Measurements from ENCODE around the gene CEP95.

The CEP95 gene

DNA sequence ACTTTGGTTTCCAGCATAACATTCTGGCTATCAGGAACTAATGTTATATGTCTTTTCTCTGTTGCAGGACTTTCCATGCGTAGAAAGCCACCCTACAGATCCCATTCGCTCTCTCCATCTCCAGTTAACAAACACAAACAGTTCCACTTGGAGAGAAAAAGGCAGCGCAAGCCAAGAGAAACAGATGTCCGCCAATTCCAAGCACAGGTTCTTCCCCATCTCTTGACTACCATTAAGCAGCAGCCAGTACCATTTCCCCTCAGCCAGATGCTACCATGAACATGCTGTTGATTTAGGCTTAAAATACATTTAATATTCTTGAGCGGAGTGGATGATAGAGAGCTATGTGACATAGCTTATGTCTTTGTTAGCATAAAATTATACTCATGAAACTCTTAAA lies 22.4 kb downstream of the CEP95 start:
- no peak overlapping the region for H2BK5ac ChIP-seq (ENCODE audit: low read length)
- H3K79me1 ChIP-seq (ENCODE audit: low read length) = no peaks in the 10 kb centered on the region
- H2BK120ac ChIP-seq (ENCODE audit: low read depth, low read length) = no peak overlapping the region
- H3K27ac ChIP-seq (ENCODE audit: low read depth, low read length) = no peak overlapping the region
- peaks cover 14% of the 10 kb centered on the region for H3K36me3 ChIP-seq (ENCODE audit: control insufficient read depth, insufficient read depth, low read length)
- no CpG with 5 or more reads among the region's 5 CpGs for WGBS (ENCODE audit: extremely low coverage, insufficient coverage, low lambda C conversion rate)
- no peak overlapping the region for H3K9ac ChIP-seq (ENCODE audit: low read length)
- no peak overlapping the region for H3K18ac ChIP-seq (ENCODE audit: low read length)
- no peak for DNase-seq
- no peak overlapping the region for H3K4me2 ChIP-seq (ENCODE audit: low read length)
- no peak overlapping the region for H3K56ac ChIP-seq (ENCODE audit: low read length)
- no peak overlapping the region for H2AK5ac ChIP-seq (ENCODE audit: low read length)
- no peaks in the 10 kb centered on the region for H3K27me3 ChIP-seq (ENCODE audit: insufficient read depth, low read length, poor library complexity)
- no peak overlapping the region for H2BK15ac ChIP-seq (replicated peaks; ENCODE audit: low read depth)
- no peak overlapping the region for H3K4ac ChIP-seq (ENCODE audit: low read depth, low read length)
- H3K4me1 ChIP-seq (ENCODE audit: control insufficient read depth, low read depth, low read length) = no peaks in the 10 kb centered on the region
- H4K5ac ChIP-seq (ENCODE audit: low read length) = no peak overlapping the region
- H3K79me2 ChIP-seq (ENCODE audit: control insufficient read depth, insufficient read depth, low read length) = no peaks in the 10 kb centered on the region
- H4K8ac ChIP-seq (ENCODE audit: low read depth, low read length) = no peak overlapping the region
- H3K23ac ChIP-seq (ENCODE audit: low read length) = no peak overlapping the region
- no peak overlapping the region for H3K4me3 ChIP-seq (ENCODE audit: low read length)

- Histone ChIP-seq H3K79me1 (ENCODE audit: low read length) (peaks cover 2% of the 10 kb centered on the region), H3K4ac (ENCODE audit: low read depth, low read length) (no peak overlapping the region), H3K23ac (ENCODE audit: low read length) (no peak overlapping the region), H3K27ac (ENCODE audit: low read depth, low read length) (no peak overlapping the region), H3K56ac (ENCODE audit: low read length) (no peak overlapping the region), H3K18ac (ENCODE audit: low read length) (no peak overlapping the region), H2BK5ac (ENCODE audit: low read length) (no peak overlapping the region), H3K79me2 (ENCODE audit: control insufficient read depth, insufficient read depth, low read length) (no peaks in the 10 kb centered on the region), H2BK15ac (replicated peaks; ENCODE audit: low read depth) (no peak overlapping the region), H3K27me3 (ENCODE audit: insufficient read depth, low read length, poor library complexity) (no peaks in the 10 kb centered on the region), H2AK5ac (ENCODE audit: low read length) (no peak overlapping the region), H4K8ac (ENCODE audit: low read depth, low read length) (no peak overlapping the region), H3K36me3 (ENCODE audit: control insufficient read depth, insufficient read depth, low read length) (peaks cover 25% of the 10 kb centered on the region), H3K4me3 (ENCODE audit: low read length) (no peak overlapping the region), H3K4me1 (ENCODE audit: control insufficient read depth, low read depth, low read length) (no peaks in the 10 kb centered on the region), H3K4me2 (ENCODE audit: low read length) (no peak overlapping the region), H3K9ac (ENCODE audit: low read length) (no peak overlapping the region), H2BK120ac (ENCODE audit: low read depth, low read length) (no peak overlapping the region), H4K5ac (ENCODE audit: low read length) (no peak overlapping the region)
- no CpG with 5 or more reads among the region's 5 CpGs for WGBS (ENCODE audit: extremely low coverage, insufficient coverage, low lambda C conversion rate)
- no peak for DNase-seq
These were observed 25.2 kb downstream of the CEP95 start for GRCh38 chr17:64531955-64532371.

DNA sequence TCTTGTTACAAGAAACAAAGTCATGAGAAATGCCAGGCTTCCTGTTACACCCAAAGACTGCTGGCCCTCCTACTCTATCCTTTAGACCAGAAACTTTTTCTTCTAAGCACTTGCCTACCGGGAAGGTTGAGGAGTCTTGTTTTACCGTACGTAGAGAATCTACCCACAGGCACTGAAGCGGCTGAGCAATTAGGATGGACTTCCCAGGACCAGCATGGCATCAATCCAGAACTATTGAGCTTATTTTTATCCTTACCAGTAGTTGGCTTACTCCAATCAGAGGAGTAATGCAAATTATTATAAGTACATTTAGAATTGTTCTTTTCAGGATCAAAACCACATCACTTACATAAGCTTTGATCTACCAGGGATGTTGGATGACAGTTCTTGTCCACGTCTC lies 25.6 kb downstream of the CEP95 start:
- peaks cover 27% of the 10 kb centered on the region for H3K36me3 ChIP-seq (ENCODE audit: control insufficient read depth, insufficient read depth, low read length)
- H3K27ac ChIP-seq (ENCODE audit: low read depth, low read length) = no peak overlapping the region
- H3K23ac ChIP-seq (ENCODE audit: low read length) = no peak overlapping the region
- no CpG with 5 or more reads among the region's 5 CpGs for WGBS (ENCODE audit: extremely low coverage, insufficient coverage, low lambda C conversion rate)
- H3K4ac ChIP-seq (ENCODE audit: low read depth, low read length) = no peak overlapping the region
- H3K79me1 ChIP-seq (ENCODE audit: low read length) = peaks cover 2% of the 10 kb centered on the region
- H3K18ac ChIP-seq (ENCODE audit: low read length) = no peak overlapping the region
- H4K5ac ChIP-seq (ENCODE audit: low read length) = no peak overlapping the region
- H2BK5ac ChIP-seq (ENCODE audit: low read length) = no peak overlapping the region
- no peaks in the 10 kb centered on the region for H3K27me3 ChIP-seq (ENCODE audit: insufficient read depth, low read length, poor library complexity)
- H3K56ac ChIP-seq (ENCODE audit: low read length) = no peak overlapping the region
- no peak overlapping the region for H3K4me2 ChIP-seq (ENCODE audit: low read length)
- H3K4me1 ChIP-seq (ENCODE audit: control insufficient read depth, low read depth, low read length) = no peaks in the 10 kb centered on the region
- H3K9ac ChIP-seq (ENCODE audit: low read length) = no peak overlapping the region
- H2BK120ac ChIP-seq (ENCODE audit: low read depth, low read length) = no peak overlapping the region
- no peak overlapping the region for H3K4me3 ChIP-seq (ENCODE audit: low read length)
- H4K8ac ChIP-seq (ENCODE audit: low read depth, low read length) = no peak overlapping the region
- no peak overlapping the region for H2AK5ac ChIP-seq (ENCODE audit: low read length)
- no peaks in the 10 kb centered on the region for H3K79me2 ChIP-seq (ENCODE audit: control insufficient read depth, insufficient read depth, low read length)
- no peak for DNase-seq
- H2BK15ac ChIP-seq (replicated peaks; ENCODE audit: low read depth) = no peak overlapping the region

DNA sequence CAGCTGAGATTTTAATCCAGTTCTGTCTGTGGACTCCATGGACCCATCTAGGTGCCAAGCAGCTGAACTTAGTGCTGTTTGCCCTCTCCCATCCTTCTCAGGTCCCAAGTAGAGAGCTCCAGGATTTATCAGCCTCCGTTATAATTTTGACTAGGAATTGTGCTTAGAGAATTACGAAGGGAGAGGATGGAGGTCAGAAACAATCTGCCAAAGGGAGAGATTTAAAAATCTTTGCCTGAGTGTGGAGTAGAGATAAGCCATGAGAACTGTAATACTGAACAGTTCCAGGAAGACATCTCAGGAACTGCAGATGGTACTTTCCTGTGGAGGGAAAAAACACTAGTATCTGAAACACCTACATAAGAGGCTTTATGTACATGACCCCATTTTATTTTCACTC lies 27.0 kb downstream of the CEP95 start:
- DNase-seq = no peak
- H3K4me3 ChIP-seq (ENCODE audit: low read length) = no peak overlapping the region
- H3K9ac ChIP-seq (ENCODE audit: low read length) = no peak overlapping the region
- peaks cover 31% of the 10 kb centered on the region for H3K36me3 ChIP-seq (ENCODE audit: control insufficient read depth, insufficient read depth, low read length)
- WGBS (ENCODE audit: extremely low coverage, insufficient coverage, low lambda C conversion rate) = no CpG with 5 or more reads among the region's 2 CpGs
- no peaks in the 10 kb centered on the region for H3K27me3 ChIP-seq (ENCODE audit: insufficient read depth, low read length, poor library complexity)
- no peak overlapping the region for H3K4me2 ChIP-seq (ENCODE audit: low read length)
- H3K4me1 ChIP-seq (ENCODE audit: control insufficient read depth, low read depth, low read length) = no peaks in the 10 kb centered on the region
- H4K8ac ChIP-seq (ENCODE audit: low read depth, low read length) = no peak overlapping the region
- H3K56ac ChIP-seq (ENCODE audit: low read length) = no peak overlapping the region
- no peak overlapping the region for H4K5ac ChIP-seq (ENCODE audit: low read length)
- no peak overlapping the region for H3K23ac ChIP-seq (ENCODE audit: low read length)
- H3K79me2 ChIP-seq (ENCODE audit: control insufficient read depth, insufficient read depth, low read length) = no peaks in the 10 kb centered on the region
- H3K27ac ChIP-seq (ENCODE audit: low read depth, low read length) = no peak overlapping the region
- peaks cover 2% of the 10 kb centered on the region for H3K79me1 ChIP-seq (ENCODE audit: low read length)
- no peak overlapping the region for H2BK5ac ChIP-seq (ENCODE audit: low read length)
- H3K4ac ChIP-seq (ENCODE audit: low read depth, low read length) = no peak overlapping the region
- no peak overlapping the region for H2AK5ac ChIP-seq (ENCODE audit: low read length)
- no peak overlapping the region for H2BK15ac ChIP-seq (replicated peaks; ENCODE audit: low read depth)
- H3K18ac ChIP-seq (ENCODE audit: low read length) = no peak overlapping the region
- no peak overlapping the region for H2BK120ac ChIP-seq (ENCODE audit: low read depth, low read length)

DNA sequence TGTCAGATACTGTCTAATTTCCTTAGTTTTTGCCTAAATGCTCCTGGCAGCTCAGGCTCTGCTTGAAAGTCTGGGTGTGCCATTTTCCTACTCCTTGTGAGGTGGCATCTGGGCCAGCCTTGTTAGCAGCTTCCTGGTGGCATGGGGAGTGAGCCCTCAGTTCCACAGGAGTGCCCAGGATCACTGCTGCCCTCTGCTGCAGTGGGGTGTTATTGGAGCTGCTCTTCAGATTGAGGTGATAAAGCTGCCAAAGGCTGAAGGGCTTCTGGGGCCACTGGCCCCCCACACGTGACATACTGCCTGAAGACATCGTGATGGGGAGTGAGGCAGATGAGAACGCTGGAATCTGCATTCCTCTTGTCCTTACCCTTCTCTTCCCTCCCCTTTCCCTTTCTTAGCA lies 27.4 kb downstream of the CEP95 start:
- no CpG with 5 or more reads among the region's 3 CpGs for WGBS (ENCODE audit: extremely low coverage, insufficient coverage, low lambda C conversion rate)
- Histone ChIP-seq H2AK5ac (ENCODE audit: low read length) (no peak overlapping the region), H2BK5ac (ENCODE audit: low read length) (no peak overlapping the region), H4K8ac (ENCODE audit: low read depth, low read length) (no peak overlapping the region), H3K36me3 (ENCODE audit: control insufficient read depth, insufficient read depth, low read length) (peaks cover 31% of the 10 kb centered on the region), H2BK120ac (ENCODE audit: low read depth, low read length) (no peak overlapping the region), H3K4me3 (ENCODE audit: low read length) (no peak overlapping the region), H3K27me3 (ENCODE audit: insufficient read depth, low read length, poor library complexity) (no peaks in the 10 kb centered on the region), H2BK15ac (replicated peaks; ENCODE audit: low read depth) (no peak overlapping the region), H3K79me1 (ENCODE audit: low read length) (peaks cover 2% of the 10 kb centered on the region), H3K27ac (ENCODE audit: low read depth, low read length) (no peak overlapping the region), H3K79me2 (ENCODE audit: control insufficient read depth, insufficient read depth, low read length) (no peaks in the 10 kb centered on the region), H3K56ac (ENCODE audit: low read length) (no peak overlapping the region), H3K23ac (ENCODE audit: low read length) (no peak overlapping the region), H3K4me2 (ENCODE audit: low read length) (no peak overlapping the region), H3K4me1 (ENCODE audit: control insufficient read depth, low read depth, low read length) (no peaks in the 10 kb centered on the region), H4K5ac (ENCODE audit: low read length) (no peak overlapping the region), H3K4ac (ENCODE audit: low read depth, low read length) (no peak overlapping the region), H3K18ac (ENCODE audit: low read length) (no peak overlapping the region), H3K9ac (ENCODE audit: low read length) (no peak overlapping the region)
- no peak for DNase-seq

DNA sequence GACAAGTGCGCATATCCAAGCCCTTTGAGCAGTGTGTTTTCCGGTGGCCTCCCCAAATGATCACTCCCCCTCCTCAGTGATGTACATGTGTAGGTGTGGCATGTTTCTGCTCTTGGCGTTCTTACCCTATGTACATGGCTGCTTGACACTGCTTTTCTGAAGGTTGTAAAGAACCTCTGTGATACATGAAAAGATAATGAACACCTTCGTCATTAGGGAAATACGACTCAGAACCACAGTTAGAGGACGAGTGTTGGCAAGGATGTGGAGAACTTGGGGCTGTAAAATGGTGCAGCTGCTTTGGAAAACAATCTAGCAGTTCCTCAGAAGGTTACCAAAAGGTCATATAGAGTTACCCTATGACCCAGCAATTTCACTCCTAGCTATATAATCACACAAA lies 28.6 kb downstream of the CEP95 start:
- Histone ChIP-seq H3K4me1 (ENCODE audit: control insufficient read depth, low read depth, low read length) (no peaks in the 10 kb centered on the region), H3K36me3 (ENCODE audit: control insufficient read depth, insufficient read depth, low read length) (peaks cover 30% of the 10 kb centered on the region), H3K4me2 (ENCODE audit: low read length) (no peak overlapping the region), H4K5ac (ENCODE audit: low read length) (no peak overlapping the region), H3K56ac (ENCODE audit: low read length) (no peak overlapping the region), H2BK5ac (ENCODE audit: low read length) (no peak overlapping the region), H2AK5ac (ENCODE audit: low read length) (no peak overlapping the region), H3K79me1 (ENCODE audit: low read length) (peaks cover 2% of the 10 kb centered on the region), H3K18ac (ENCODE audit: low read length) (no peak overlapping the region), H3K27ac (ENCODE audit: low read depth, low read length) (no peak overlapping the region), H3K79me2 (ENCODE audit: control insufficient read depth, insufficient read depth, low read length) (no peaks in the 10 kb centered on the region), H3K9ac (ENCODE audit: low read length) (no peak overlapping the region), H2BK120ac (ENCODE audit: low read depth, low read length) (no peak overlapping the region), H4K8ac (ENCODE audit: low read depth, low read length) (no peak overlapping the region), H3K4ac (ENCODE audit: low read depth, low read length) (no peak overlapping the region), H3K4me3 (ENCODE audit: low read length) (no peak overlapping the region), H3K27me3 (ENCODE audit: insufficient read depth, low read length, poor library complexity) (no peaks in the 10 kb centered on the region), H3K23ac (ENCODE audit: low read length) (no peak overlapping the region), H2BK15ac (replicated peaks; ENCODE audit: low read depth) (no peak overlapping the region)
- no CpG with 5 or more reads among the region's 6 CpGs for WGBS (ENCODE audit: extremely low coverage, insufficient coverage, low lambda C conversion rate)
- no peak for DNase-seq

Measured in mesendoderm (in vitro differentiated cells).